Lower lobe of right lung (tissue), 2 donors: Measurements from ENCODE around the gene BCL11B. TPM values are rescaled to one million over a fixed set of nuclear protein-coding genes. Genes with fewer than 3 reads are reported as not detected.

Experiments used
- ATAC-seq, 2 donors: fragments of 200-7000 bp; cut with Tn5 transposase; one replicate each; pipeline ENCODE4 v1.9.1; 2020 to 2022; ENCODE audit warnings: mild to moderate bottlenecking in 2 of 2, moderate library complexity in 2 of 2
- DNase-seq: peaks from one replicate; pipeline ENCODE4 v3.0.0-alpha.2; 2020
- H3K27ac ChIP-seq: fragments of 200-600 bp; one replicate; pipeline ENCODE4 v1.8.0; 2022
- H3K27me3 ChIP-seq: fragments of 200-600 bp; one replicate; pipeline ENCODE4 v1.8.0; 2022; ENCODE audit warnings: low read depth
- H3K36me3 ChIP-seq: fragments of 200-600 bp; one replicate; pipeline ENCODE4 v1.8.0; 2022; ENCODE audit warnings: mild to moderate bottlenecking
- H3K4me1 ChIP-seq: fragments of 200-600 bp; one replicate; pipeline ENCODE4 v1.8.0; 2022
- H3K4me3 ChIP-seq: fragments of 200-600 bp; one replicate; pipeline ENCODE4 v1.8.0; 2022; ENCODE audit warnings: mild to moderate bottlenecking
- H3K9me3 ChIP-seq: fragments of 200-600 bp; one replicate; pipeline ENCODE4 v1.8.0; 2022
- CTCF ChIP-seq: fragments of 200-600 bp; IDR thresholded peaks from one replicate; pipeline ENCODE4 v1.8.0; 2022; ENCODE audit warnings: antibody characterized with exemption, mild to moderate bottlenecking
- intact Hi-C: fragments of 100-400 bp; cut with DNase I; formaldehyde crosslinking; loops from one replicate; pipeline ENCODE4 v1.11.0; 2022
- total RNA-seq: library from RNA; stranded (reverse); fragmentation: NEBNext Ultra II Directional; extraction: Animal tissue kit (Norgen Biotek cat#: 25700); gene quantifications from one replicate; pipeline ENCODE4 v1.2.1, GENCODE V29; 2021
- donor health status: DM: no; HTN: yes; CAD: no; lungs with severe emphysema.

BCL11B gene
- total RNA-seq, 1 donor from 2014 or later = 2.3 TPM

GRCh38 chr14:99260587-99261551, 11.1 kb downstream of the BCL11B start:
- H3K4me1 ChIP-seq = no peaks in the 10 kb centered on the region
- TF ChIP-seq CTCF = no peak
- DNase-seq (no peak), ATAC-seq (peak; percentile 16 to 36)
- no peaks in the 10 kb centered on the region for H3K36me3 ChIP-seq
- intact Hi-C loops = no loop called here
- peaks cover 42% of the 10 kb centered on the region for H3K27me3 ChIP-seq
- H3K9me3 ChIP-seq = no peaks in the 10 kb centered on the region
- peak overlapping the region; percentile 49 for H3K27ac ChIP-seq
- H3K4me3 ChIP-seq = no peak overlapping the region

- no peaks in the 10 kb centered on the region for H3K9me3 ChIP-seq
- no peaks in the 10 kb centered on the region for H3K4me1 ChIP-seq
- H3K27ac ChIP-seq = no peak overlapping the region
- H3K36me3 ChIP-seq = no peaks in the 10 kb centered on the region
- ATAC-seq (no peak), DNase-seq (no peak)
- no peak for TF ChIP-seq CTCF
- peaks cover 34% of the 10 kb centered on the region for H3K27me3 ChIP-seq
- intact Hi-C loops = no loop called here
- H3K4me3 ChIP-seq = no peak overlapping the region
These were observed 11.9 kb downstream of the BCL11B start for GRCh38 chr14:99260116-99260515.

- Histone ChIP-seq H3K4me3 (no peak overlapping the region), H3K27me3 (peaks cover 31% of the 10 kb centered on the region), H3K27ac (no peak overlapping the region), H3K9me3 (no peaks in the 10 kb centered on the region), H3K4me1 (no peaks in the 10 kb centered on the region), H3K36me3 (no peaks in the 10 kb centered on the region)
- DNase-seq (no peak), ATAC-seq (no peak)
- intact Hi-C loops = no loop called here
- no peak for TF ChIP-seq CTCF
These were observed 12.9 kb downstream of the BCL11B start for GRCh38 chr14:99258876-99259726.

- Histone ChIP-seq H3K4me3 (no peak overlapping the region), H3K9me3 (no peaks in the 10 kb centered on the region), H3K27ac (no peak overlapping the region), H3K36me3 (no peaks in the 10 kb centered on the region), H3K27me3 (peaks cover 31% of the 10 kb centered on the region), H3K4me1 (no peaks in the 10 kb centered on the region)
- intact Hi-C loops = no loop called here
- no peak for DNase-seq
- no peak for ATAC-seq
- no peak for TF ChIP-seq CTCF
These were observed 13.6 kb downstream of the BCL11B start for GRCh38 chr14:99258341-99258861.

- peaks cover 26% of the 10 kb centered on the region for H3K27me3 ChIP-seq
- H3K27ac ChIP-seq = no peak overlapping the region
- no peak for TF ChIP-seq CTCF
- no peaks in the 10 kb centered on the region for H3K36me3 ChIP-seq
- ATAC-seq = no peak
- H3K4me1 ChIP-seq = no peaks in the 10 kb centered on the region
- no peak overlapping the region for H3K4me3 ChIP-seq
- intact Hi-C loops = no loop called here
- H3K9me3 ChIP-seq = no peaks in the 10 kb centered on the region
- no peak for DNase-seq
These were observed 14.2 kb downstream of the BCL11B start for GRCh38 chr14:99257673-99258221.
